OCI-LY1 (cell line): ENCODE results near the gene UMAD1.

Source experiments
- EZH2 ChIP-seq: fragments of 200-600 bp; sonication (generic), shearing (Covaris generic); IDR thresholded peaks from 2 replicates; pipeline ENCODE4 v1.8.0; 2017; ENCODE audit warnings: borderline replicate concordance, mixed run types, mild to moderate bottlenecking, antibody characterized with exemption, low read length, moderate library complexity, mixed read lengths
- TF ChIP-seq, protein P1 (sequence below): fragments of 200-600 bp; sonication (generic), shearing (Covaris generic); IDR thresholded peaks from 2 replicates; pipeline ENCODE4 v1.5.1; 2017; ENCODE audit warnings: mild to moderate bottlenecking, antibody characterized with exemption, low read length, moderate library complexity, mixed read lengths

DNA sequence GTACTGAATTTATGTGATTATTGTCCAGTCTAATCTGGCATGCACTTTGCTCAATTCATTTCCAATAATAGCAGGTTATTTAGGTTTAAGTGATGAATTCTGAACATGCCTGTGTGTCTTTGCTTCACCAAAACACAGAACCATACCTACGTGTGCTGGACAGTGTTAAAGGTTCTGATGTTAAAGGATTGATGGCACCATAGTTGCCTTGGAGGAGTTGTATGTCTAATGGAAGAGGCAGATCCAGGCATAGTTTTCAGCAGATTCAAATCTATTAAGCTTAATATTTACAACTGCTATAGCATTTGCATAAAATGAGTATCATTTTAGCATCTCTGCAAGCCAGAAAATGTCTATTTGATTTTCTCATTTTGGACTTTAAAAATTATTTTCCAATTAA is 28.0 kb upstream of the UMAD1 start:
- TF ChIP-seq, protein P1, sequence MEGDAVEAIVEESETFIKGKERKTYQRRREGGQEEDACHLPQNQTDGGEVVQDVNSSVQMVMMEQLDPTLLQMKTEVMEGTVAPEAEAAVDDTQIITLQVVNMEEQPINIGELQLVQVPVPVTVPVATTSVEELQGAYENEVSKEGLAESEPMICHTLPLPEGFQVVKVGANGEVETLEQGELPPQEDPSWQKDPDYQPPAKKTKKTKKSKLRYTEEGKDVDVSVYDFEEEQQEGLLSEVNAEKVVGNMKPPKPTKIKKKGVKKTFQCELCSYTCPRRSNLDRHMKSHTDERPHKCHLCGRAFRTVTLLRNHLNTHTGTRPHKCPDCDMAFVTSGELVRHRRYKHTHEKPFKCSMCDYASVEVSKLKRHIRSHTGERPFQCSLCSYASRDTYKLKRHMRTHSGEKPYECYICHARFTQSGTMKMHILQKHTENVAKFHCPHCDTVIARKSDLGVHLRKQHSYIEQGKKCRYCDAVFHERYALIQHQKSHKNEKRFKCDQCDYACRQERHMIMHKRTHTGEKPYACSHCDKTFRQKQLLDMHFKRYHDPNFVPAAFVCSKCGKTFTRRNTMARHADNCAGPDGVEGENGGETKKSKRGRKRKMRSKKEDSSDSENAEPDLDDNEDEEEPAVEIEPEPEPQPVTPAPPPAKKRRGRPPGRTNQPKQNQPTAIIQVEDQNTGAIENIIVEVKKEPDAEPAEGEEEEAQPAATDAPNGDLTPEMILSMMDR = no peak
- no peak for TF ChIP-seq EZH2
